HUES48 (cell line): Measurements from ENCODE around the gene NFX1.

ENCODE experiments used
- H3K27ac ChIP-seq: one replicate; pipeline ENCODE4 v1.7.0; 2013; ENCODE audit warnings: low read depth, low read length, inconsistent platforms
- H3K27me3 ChIP-seq: 2 replicates; pipeline ENCODE4 v1.6.1; 2013; ENCODE audit warnings: mild to moderate bottlenecking, low read length; ENCODE audit not compliant: control insufficient read depth, insufficient read depth
- H3K36me3 ChIP-seq: 2 replicates; pipeline ENCODE4 v1.6.1; 2013; ENCODE audit warnings: low read length; ENCODE audit not compliant: control insufficient read depth, insufficient read depth
- H3K4me1 ChIP-seq: 2 replicates; pipeline ENCODE4 v1.6.1; 2013; ENCODE audit warnings: mild to moderate bottlenecking, low read length; ENCODE audit not compliant: control insufficient read depth, insufficient read depth
- H3K4me3 ChIP-seq: 2 replicates; pipeline ENCODE4 v1.5.1; 2013; ENCODE audit warnings: mild to moderate bottlenecking, low read depth, low read length
- H3K9ac ChIP-seq: 2 replicates; pipeline ENCODE4 v1.6.1; 2013; ENCODE audit warnings: mild to moderate bottlenecking, low read depth, low read length, moderate library complexity
- H3K9me3 ChIP-seq: 2 replicates; pipeline ENCODE4 v1.6.1; 2013; ENCODE audit warnings: low read length; ENCODE audit not compliant: control insufficient read depth, insufficient read depth

Gene NFX1

DNA sequence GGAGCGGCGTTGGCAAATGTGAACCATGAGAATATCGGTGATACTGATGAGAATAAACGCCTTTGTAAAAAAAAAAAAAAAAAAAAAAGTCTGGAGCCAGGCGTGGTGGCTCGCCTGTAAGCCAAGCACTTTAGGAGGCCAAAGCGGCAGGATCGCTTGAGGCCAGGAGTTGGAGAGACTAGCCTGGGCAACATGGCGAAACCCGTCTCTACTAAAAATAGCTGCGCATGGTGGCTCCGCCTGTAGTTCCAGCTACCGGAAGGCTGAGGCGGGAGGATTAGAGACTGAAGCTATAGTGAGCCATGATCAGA is 425 bp upstream of the NFX1 start:
- peaks cover 22% of the 10 kb centered on the region for H3K36me3 ChIP-seq
- H3K27me3 ChIP-seq, result no peaks in the 10 kb centered on the region
- H3K27ac ChIP-seq, result peak overlapping the region; percentile 96
- no peaks in the 10 kb centered on the region for H3K4me1 ChIP-seq
- no peaks in the 10 kb centered on the region for H3K9me3 ChIP-seq
- H3K4me3 ChIP-seq, result peak overlapping the region; percentile 95
- peak overlapping the region; percentile 99 for H3K9ac ChIP-seq

DNA sequence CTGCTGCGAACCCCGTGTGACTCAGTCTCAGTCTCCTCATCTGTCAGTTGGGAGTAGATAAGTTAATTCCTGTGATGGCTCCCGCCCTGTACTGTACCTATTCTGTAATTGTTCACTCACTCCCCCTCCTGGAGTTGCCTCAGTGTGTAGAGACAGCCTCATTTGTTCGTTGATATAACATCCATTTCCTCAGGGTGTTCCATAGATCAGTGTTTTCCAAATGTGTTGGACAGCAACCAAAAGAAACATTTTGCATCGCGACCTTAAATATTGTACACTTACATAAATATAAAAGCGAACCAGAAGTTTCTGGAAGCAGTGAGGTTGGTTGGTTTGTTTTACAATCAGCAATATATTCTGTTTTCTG is 698 bp downstream of the NFX1 start:
- peak overlapping the region; percentile 81 for H3K9ac ChIP-seq
- H3K27ac ChIP-seq, result peak overlapping the region; percentile 96
- H3K4me1 ChIP-seq, result no peaks in the 10 kb centered on the region
- H3K4me3 ChIP-seq, result peak overlapping the region; percentile 95
- H3K9me3 ChIP-seq, result no peaks in the 10 kb centered on the region
- H3K27me3 ChIP-seq, result no peaks in the 10 kb centered on the region
- peaks cover 33% of the 10 kb centered on the region for H3K36me3 ChIP-seq

DNA sequence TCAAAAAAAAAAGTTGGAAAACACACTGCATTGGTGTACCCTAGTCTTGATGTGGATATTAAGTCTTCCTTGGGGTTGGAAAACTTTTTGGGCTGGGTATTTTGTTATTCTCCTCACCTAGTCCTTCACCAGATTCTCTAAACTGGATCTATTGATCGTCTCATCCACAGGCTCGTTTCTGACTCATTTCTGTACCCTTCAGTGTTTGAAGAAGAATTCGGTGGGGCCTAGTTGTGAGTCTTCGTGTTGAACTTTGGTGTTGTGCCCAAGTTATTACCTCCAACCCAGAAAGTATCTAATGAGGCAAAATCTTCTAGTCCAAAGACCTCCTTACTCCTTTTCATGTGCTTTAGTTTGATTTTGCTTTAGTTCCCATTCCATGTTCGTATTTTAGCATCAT is 1.6 kb downstream of the NFX1 start:
- H3K36me3 ChIP-seq, result peaks cover 42% of the 10 kb centered on the region
- no peaks in the 10 kb centered on the region for H3K4me1 ChIP-seq
- no peak overlapping the region for H3K9ac ChIP-seq
- H3K4me3 ChIP-seq, result no peak overlapping the region
- no peaks in the 10 kb centered on the region for H3K27me3 ChIP-seq
- H3K9me3 ChIP-seq, result no peaks in the 10 kb centered on the region
- no peak overlapping the region for H3K27ac ChIP-seq

DNA sequence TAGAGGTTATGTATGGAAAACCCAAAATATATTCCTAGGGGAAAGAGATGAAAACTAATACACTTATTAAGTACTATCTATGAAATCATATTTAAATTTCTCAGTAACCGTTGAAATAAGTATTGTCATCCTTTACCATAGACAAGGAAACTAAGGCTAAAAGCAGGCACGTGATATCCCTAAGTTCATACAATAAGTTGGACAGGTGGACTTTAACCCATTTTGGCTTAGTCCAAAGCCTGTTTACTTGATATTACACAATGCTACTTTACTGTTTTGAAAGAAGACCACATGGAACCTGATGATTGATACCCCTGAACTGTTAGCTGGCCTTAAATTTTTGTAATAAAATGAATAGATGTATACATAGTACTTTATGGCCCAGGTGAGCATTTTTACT is 3.5 kb downstream of the NFX1 start:
- Histone ChIP-seq H3K4me3 (no peak overlapping the region), H3K9me3 (no peaks in the 10 kb centered on the region), H3K9ac (no peak overlapping the region), H3K27me3 (no peaks in the 10 kb centered on the region), H3K4me1 (no peaks in the 10 kb centered on the region), H3K27ac (no peak overlapping the region), H3K36me3 (peaks cover 61% of the 10 kb centered on the region)

DNA sequence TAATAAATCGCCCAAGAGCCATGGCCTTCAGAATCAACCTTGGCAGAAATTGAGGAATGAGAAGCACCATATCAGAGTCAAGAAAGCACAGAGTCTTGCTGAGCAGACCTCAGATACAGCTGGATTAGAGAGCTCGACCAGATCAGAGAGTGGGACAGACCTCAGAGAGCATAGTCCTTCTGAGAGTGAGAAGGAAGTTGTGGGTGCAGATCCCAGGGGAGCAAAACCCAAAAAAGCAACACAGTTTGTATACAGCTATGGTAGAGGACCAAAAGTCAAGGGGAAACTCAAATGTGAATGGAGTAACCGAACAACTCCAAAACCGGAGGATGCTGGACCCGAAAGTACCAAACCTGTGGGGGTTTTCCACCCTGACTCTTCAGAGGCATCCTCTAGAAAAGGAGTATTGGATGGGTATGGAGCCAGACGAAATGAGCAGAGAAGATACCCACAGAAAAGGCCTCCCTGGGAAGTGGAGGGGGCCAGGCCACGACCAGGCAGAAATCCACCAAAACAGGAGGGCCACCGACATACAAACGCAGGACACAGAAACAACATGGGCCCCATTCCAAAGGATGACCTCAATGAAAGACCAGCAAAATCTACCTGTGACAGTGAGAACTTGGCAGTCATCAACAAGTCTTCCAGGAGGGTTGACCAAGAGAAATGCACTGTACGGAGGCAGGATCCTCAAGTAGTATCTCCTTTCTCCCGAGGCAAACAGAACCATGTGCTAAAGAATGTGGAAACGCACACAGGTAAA is 4.5 kb downstream of the NFX1 start:
- Histone ChIP-seq H3K9me3 (no peaks in the 10 kb centered on the region), H3K27me3 (no peaks in the 10 kb centered on the region), H3K9ac (no peak overlapping the region), H3K27ac (no peak overlapping the region), H3K4me1 (no peaks in the 10 kb centered on the region), H3K4me3 (no peak overlapping the region), H3K36me3 (peaks cover 72% of the 10 kb centered on the region)

DNA sequence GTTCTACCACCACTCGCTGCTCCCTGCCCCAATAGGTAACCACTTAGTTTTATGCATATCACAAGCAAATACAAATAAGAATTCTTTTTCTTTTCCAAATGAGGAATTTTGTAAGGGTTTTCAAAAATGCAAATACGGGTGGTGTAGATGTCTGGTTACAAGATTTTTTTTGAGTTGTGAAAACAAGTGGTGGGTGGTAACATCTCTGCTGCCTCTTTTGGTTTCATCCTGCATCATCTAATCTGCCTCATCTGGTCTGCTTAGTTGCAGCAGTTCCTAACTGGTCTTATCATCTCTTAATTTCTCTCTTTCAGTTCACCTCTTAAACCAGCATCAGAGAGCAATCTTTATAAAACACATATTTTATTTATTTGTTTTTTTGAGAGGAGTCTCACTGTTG is 5.3 kb downstream of the NFX1 start:
- no peaks in the 10 kb centered on the region for H3K9me3 ChIP-seq
- H3K27ac ChIP-seq, result no peak overlapping the region
- no peaks in the 10 kb centered on the region for H3K27me3 ChIP-seq
- H3K4me3 ChIP-seq, result no peak overlapping the region
- H3K4me1 ChIP-seq, result no peaks in the 10 kb centered on the region
- H3K36me3 ChIP-seq, result peaks cover 75% of the 10 kb centered on the region
- H3K9ac ChIP-seq, result no peak overlapping the region

DNA sequence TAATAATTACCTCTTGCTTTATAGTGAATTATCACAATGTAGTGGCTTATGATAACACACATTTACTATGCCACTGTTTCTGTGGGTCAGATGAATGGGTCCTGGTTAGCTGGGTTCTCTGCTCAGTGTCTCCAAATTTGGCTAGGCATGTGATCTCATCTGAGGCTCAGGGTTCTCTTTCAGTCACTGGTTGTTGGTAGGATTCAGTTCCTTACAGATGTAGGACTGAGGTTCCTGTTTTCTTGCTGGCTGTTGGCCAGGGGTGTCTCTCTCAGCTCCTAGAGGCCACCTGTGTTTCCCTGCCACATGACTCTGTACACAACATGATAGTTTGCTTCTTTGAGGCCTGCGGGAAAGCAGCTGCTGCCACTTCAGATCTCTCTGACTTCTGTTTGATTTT is 7.1 kb downstream of the NFX1 start:
- no peaks in the 10 kb centered on the region for H3K27me3 ChIP-seq
- H3K27ac ChIP-seq, result no peak overlapping the region
- no peak overlapping the region for H3K9ac ChIP-seq
- no peaks in the 10 kb centered on the region for H3K9me3 ChIP-seq
- peaks cover 91% of the 10 kb centered on the region for H3K36me3 ChIP-seq
- no peak overlapping the region for H3K4me3 ChIP-seq
- no peaks in the 10 kb centered on the region for H3K4me1 ChIP-seq

DNA sequence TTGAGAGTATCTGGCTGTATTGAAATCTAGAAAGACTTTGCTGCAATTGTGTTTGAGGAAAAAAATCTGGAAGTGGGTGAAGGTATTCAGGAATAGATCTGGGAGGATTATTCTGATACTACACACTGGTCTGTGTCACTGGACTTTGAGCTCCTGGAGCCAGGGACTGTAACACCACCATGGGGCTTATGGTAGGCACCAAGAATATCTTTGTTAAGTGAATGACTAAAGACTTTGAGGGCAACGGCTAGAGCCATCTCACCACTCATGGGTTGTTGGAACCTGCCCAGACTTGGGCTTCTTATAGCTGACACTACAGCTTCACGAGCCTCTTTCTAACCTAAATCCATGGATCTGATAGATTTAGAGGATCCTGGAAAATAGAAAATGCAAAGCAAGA is 10.2 kb downstream of the NFX1 start:
- Histone ChIP-seq H3K9me3 (no peaks in the 10 kb centered on the region), H3K9ac (no peak overlapping the region), H3K36me3 (peaks cover 95% of the 10 kb centered on the region), H3K27ac (peak overlapping the region; percentile 3), H3K4me1 (no peaks in the 10 kb centered on the region), H3K27me3 (no peaks in the 10 kb centered on the region), H3K4me3 (no peak overlapping the region)

DNA sequence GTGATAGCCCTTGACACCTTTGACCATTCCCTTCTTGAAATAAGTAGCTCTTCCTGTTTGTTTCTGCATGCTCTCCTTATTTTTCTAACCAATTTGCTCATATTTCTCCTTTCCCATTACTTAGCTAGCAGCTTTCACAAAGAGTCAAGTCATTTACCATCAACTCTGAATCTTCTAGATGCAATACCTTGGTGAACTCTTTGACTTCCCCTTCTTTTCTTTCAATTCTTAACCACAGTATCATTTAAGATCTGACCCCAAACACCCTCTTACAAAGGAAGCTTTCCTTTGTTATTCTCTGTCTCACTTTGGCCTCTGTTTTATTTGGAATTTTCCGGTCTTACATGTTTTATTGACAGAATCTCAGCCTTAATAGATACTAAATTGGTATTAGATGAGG is 14.0 kb downstream of the NFX1 start:
- H3K36me3 ChIP-seq, result peaks cover 94% of the 10 kb centered on the region
- H3K27me3 ChIP-seq, result no peaks in the 10 kb centered on the region
- H3K27ac ChIP-seq, result no peak overlapping the region
- no peaks in the 10 kb centered on the region for H3K4me1 ChIP-seq
- no peak overlapping the region for H3K9ac ChIP-seq
- no peak overlapping the region for H3K4me3 ChIP-seq
- H3K9me3 ChIP-seq, result no peaks in the 10 kb centered on the region

DNA sequence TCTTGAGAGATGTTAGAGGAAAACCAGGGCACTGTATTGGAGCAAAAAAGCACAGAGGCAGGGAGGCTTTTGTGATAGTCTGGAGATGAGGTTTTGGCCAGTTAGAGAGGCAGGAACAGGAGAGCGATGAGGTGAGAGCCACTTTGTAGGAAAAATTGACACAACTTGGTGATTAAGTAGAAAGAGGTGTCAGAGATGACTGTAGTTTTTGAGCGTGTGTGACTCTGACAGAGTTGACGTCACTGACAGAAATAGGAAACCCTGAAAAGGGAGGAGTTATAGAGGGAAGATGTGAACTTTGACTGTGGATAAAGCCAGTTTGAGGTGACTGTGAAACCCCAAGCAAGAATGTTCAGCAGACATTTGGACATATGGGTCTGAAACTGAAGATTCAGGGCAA is 15.7 kb downstream of the NFX1 start:
- Histone ChIP-seq H3K9me3 (no peaks in the 10 kb centered on the region), H3K4me1 (no peaks in the 10 kb centered on the region), H3K4me3 (no peak overlapping the region), H3K27me3 (no peaks in the 10 kb centered on the region), H3K36me3 (peaks cover 98% of the 10 kb centered on the region), H3K9ac (no peak overlapping the region), H3K27ac (no peak overlapping the region)

DNA sequence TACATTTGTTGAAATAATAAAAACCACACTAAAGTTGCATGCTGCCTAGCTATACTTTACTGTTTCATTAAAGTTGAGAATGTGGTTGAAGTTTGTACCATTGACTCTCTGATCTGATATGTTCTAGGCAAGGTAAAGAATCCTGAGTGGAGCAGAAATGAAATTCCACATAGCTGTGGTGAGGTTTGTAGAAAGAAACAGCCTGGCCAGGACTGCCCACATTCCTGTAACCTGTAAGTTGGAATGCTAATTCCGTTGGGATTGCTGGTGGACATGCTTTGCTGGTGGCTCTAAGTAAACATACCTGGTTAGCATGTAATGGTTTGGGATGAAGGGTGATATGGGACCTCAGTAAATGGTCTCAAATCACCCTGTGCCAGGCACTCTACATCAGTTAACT is 16.8 kb downstream of the NFX1 start:
- Histone ChIP-seq H3K4me1 (no peaks in the 10 kb centered on the region), H3K36me3 (peaks cover 97% of the 10 kb centered on the region)

DNA sequence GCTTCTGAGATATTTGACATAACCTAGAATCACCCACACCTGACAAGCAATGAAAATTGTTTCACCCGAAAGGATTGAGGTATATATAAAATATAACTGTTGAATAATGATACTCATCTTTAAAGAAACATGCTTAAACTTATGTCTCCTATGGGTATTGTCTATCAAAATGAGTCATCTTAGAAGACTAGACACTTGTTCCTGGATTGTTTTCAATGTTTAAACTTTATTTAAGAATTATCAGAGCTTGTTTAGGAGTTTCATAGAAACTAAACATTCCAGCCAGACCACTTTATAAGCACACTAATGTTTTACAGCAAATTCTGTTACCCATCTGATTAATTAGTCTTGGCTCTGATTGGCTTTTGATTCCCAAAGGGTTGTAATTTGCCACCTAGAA is 19.6 kb downstream of the NFX1 start:
- H3K4me3 ChIP-seq, result no peak overlapping the region
- H3K27me3 ChIP-seq, result no peaks in the 10 kb centered on the region
- H3K9ac ChIP-seq, result no peak overlapping the region
- no peaks in the 10 kb centered on the region for H3K9me3 ChIP-seq
- no peaks in the 10 kb centered on the region for H3K4me1 ChIP-seq
- H3K36me3 ChIP-seq, result peaks cover 98% of the 10 kb centered on the region
- H3K27ac ChIP-seq, result no peak overlapping the region

More for the DNA sequence above, 16.8 kb downstream of the NFX1 start:
- Histone ChIP-seq H3K9me3 (no peaks in the 10 kb centered on the region), H3K9ac (no peak overlapping the region), H3K27ac (no peak overlapping the region), H3K4me3 (no peak overlapping the region), H3K27me3 (no peaks in the 10 kb centered on the region)
